GM19025 (cell line): ENCODE data around the gene PNPLA1.

Experiments used
- ATAC-seq: cut with Tn5 transposase; IDR thresholded peaks from one replicate; pipeline ENCODE4 v1.9.1; 2021; ENCODE audit warnings: mild to moderate bottlenecking, low read depth, moderate library complexity; ENCODE audit not compliant: unreplicated experiment

The PNPLA1 gene

GRCh38 chr6:36352477-36353157 lies 82.8 kb downstream of the PNPLA1 start:
- ATAC-seq = no peak

GRCh38 chr6:36353411-36353915 lies 83.6 kb downstream of the PNPLA1 start:
- no peak for ATAC-seq

- no peak for ATAC-seq
Measured at GRCh38 chr6:36355819-36356218, 86.0 kb downstream of the PNPLA1 start.

- peak; percentile 47 for ATAC-seq
Measured at GRCh38 chr6:36357872-36358225, 88.0 kb downstream of the PNPLA1 start.
